Measurements from ENCODE around the gene HAUS6.

DNA sequence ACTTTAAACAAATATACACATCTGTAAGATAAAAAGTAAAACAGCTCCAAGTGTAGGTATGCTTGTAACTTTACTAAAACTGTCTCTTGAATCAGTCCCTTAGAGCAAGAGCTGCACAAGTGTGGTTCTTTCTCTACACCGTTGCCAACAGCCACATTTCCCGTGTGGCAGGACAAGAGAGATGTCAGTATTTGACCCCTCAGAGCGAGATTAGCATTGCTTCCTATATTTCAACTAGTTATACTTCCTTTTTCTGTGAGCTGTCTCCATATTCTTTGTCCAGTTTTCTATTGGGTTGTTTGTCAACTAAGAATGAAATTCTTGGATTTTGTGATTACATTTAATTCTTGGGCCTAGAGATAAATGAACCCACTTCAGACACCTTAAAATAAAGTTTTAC lies 16.5 kb upstream of the HAUS6 start:
- TF ChIP-seq, protein P1, sequence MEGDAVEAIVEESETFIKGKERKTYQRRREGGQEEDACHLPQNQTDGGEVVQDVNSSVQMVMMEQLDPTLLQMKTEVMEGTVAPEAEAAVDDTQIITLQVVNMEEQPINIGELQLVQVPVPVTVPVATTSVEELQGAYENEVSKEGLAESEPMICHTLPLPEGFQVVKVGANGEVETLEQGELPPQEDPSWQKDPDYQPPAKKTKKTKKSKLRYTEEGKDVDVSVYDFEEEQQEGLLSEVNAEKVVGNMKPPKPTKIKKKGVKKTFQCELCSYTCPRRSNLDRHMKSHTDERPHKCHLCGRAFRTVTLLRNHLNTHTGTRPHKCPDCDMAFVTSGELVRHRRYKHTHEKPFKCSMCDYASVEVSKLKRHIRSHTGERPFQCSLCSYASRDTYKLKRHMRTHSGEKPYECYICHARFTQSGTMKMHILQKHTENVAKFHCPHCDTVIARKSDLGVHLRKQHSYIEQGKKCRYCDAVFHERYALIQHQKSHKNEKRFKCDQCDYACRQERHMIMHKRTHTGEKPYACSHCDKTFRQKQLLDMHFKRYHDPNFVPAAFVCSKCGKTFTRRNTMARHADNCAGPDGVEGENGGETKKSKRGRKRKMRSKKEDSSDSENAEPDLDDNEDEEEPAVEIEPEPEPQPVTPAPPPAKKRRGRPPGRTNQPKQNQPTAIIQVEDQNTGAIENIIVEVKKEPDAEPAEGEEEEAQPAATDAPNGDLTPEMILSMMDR (IDR thresholded peaks at IDR 0.05; ENCODE audit: insufficient read depth, low read length): no peak
- TF ChIP-seq, protein P2, sequence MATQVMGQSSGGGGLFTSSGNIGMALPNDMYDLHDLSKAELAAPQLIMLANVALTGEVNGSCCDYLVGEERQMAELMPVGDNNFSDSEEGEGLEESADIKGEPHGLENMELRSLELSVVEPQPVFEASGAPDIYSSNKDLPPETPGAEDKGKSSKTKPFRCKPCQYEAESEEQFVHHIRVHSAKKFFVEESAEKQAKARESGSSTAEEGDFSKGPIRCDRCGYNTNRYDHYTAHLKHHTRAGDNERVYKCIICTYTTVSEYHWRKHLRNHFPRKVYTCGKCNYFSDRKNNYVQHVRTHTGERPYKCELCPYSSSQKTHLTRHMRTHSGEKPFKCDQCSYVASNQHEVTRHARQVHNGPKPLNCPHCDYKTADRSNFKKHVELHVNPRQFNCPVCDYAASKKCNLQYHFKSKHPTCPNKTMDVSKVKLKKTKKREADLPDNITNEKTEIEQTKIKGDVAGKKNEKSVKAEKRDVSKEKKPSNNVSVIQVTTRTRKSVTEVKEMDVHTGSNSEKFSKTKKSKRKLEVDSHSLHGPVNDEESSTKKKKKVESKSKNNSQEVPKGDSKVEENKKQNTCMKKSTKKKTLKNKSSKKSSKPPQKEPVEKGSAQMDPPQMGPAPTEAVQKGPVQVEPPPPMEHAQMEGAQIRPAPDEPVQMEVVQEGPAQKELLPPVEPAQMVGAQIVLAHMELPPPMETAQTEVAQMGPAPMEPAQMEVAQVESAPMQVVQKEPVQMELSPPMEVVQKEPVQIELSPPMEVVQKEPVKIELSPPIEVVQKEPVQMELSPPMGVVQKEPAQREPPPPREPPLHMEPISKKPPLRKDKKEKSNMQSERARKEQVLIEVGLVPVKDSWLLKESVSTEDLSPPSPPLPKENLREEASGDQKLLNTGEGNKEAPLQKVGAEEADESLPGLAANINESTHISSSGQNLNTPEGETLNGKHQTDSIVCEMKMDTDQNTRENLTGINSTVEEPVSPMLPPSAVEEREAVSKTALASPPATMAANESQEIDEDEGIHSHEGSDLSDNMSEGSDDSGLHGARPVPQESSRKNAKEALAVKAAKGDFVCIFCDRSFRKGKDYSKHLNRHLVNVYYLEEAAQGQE (IDR thresholded peaks at IDR 0.05; ENCODE audit: insufficient replicate concordance, low read depth): no peak
- TF ChIP-seq POLR2AphosphoS5 (IDR thresholded peaks at IDR 0.05; ENCODE audit: low read depth) (no peak), SPI1 (IDR thresholded peaks at IDR 0.05; ENCODE audit: borderline replicate concordance, low read depth) (no peak)
